GM23338 (cell line): ENCODE results near the gene ADAMTS19.

Source experiments
- EZH2 ChIP-seq: fragments of 200-600 bp; sonication (generic); IDR thresholded peaks from one replicate; pipeline ENCODE4 v1.8.0; 2017; ENCODE audit warnings: antibody characterized with exemption, mild to moderate bottlenecking, low read depth; ENCODE audit not compliant: unreplicated experiment
- POLR2AphosphoS5 ChIP-seq: IDR thresholded peaks from 2 replicates; pipeline ENCODE4 v1.6.1; 2016; ENCODE audit warnings: antibody characterized with exemption, low read depth
- STAT1 ChIP-seq: IDR thresholded peaks from one replicate; pipeline ENCODE4 v1.6.1; 2016; ENCODE audit warnings: antibody characterized with exemption; ENCODE audit not compliant: unreplicated experiment
- TF ChIP-seq, protein P1 (sequence below), 2 experiments: fragments of 200-600 bp in 1 of 2; sonication (generic) in 1 of 2; conservative IDR thresholded peaks; 2 replicates each; pipeline versions ENCODE4 v1.5.1 to v1.6.1; 2016 to 2017; ENCODE audit warnings: antibody characterized with exemption in 2 of 2, low read depth in 2 of 2, mild to moderate bottlenecking in 2 of 2, moderate library complexity in 1 of 2
- TF ChIP-seq, protein P2 (sequence below): IDR thresholded peaks from one replicate; pipeline ENCODE4 v1.6.1; 2018; ENCODE audit warnings: antibody characterized with exemption; ENCODE audit not compliant: unreplicated experiment

- TF ChIP-seq, protein P1, sequence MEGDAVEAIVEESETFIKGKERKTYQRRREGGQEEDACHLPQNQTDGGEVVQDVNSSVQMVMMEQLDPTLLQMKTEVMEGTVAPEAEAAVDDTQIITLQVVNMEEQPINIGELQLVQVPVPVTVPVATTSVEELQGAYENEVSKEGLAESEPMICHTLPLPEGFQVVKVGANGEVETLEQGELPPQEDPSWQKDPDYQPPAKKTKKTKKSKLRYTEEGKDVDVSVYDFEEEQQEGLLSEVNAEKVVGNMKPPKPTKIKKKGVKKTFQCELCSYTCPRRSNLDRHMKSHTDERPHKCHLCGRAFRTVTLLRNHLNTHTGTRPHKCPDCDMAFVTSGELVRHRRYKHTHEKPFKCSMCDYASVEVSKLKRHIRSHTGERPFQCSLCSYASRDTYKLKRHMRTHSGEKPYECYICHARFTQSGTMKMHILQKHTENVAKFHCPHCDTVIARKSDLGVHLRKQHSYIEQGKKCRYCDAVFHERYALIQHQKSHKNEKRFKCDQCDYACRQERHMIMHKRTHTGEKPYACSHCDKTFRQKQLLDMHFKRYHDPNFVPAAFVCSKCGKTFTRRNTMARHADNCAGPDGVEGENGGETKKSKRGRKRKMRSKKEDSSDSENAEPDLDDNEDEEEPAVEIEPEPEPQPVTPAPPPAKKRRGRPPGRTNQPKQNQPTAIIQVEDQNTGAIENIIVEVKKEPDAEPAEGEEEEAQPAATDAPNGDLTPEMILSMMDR (conservative IDR thresholded peaks at IDR 0.05; ENCODE audit: low read depth in 2 of 2) = no peak
- TF ChIP-seq EZH2 (no peak), POLR2AphosphoS5 (no peak), STAT1 (no peak)
- TF ChIP-seq, protein P2, sequence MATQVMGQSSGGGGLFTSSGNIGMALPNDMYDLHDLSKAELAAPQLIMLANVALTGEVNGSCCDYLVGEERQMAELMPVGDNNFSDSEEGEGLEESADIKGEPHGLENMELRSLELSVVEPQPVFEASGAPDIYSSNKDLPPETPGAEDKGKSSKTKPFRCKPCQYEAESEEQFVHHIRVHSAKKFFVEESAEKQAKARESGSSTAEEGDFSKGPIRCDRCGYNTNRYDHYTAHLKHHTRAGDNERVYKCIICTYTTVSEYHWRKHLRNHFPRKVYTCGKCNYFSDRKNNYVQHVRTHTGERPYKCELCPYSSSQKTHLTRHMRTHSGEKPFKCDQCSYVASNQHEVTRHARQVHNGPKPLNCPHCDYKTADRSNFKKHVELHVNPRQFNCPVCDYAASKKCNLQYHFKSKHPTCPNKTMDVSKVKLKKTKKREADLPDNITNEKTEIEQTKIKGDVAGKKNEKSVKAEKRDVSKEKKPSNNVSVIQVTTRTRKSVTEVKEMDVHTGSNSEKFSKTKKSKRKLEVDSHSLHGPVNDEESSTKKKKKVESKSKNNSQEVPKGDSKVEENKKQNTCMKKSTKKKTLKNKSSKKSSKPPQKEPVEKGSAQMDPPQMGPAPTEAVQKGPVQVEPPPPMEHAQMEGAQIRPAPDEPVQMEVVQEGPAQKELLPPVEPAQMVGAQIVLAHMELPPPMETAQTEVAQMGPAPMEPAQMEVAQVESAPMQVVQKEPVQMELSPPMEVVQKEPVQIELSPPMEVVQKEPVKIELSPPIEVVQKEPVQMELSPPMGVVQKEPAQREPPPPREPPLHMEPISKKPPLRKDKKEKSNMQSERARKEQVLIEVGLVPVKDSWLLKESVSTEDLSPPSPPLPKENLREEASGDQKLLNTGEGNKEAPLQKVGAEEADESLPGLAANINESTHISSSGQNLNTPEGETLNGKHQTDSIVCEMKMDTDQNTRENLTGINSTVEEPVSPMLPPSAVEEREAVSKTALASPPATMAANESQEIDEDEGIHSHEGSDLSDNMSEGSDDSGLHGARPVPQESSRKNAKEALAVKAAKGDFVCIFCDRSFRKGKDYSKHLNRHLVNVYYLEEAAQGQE = no peak
Observed at GRCh38 chr5:129661366-129662035, 201.4 kb downstream of the ADAMTS19 start.
